PFSK-1 (cell line): ENCODE results near the gene INTS6.

Source experiments
- POLR2AphosphoS5 ChIP-seq: IDR thresholded peaks from 2 replicates; pipeline ENCODE4 v1.6.1; 2012; ENCODE audit warnings: low read depth, mild to moderate bottlenecking, control low read depth, low read length, moderate library complexity
- SIN3A ChIP-seq: IDR thresholded peaks from 2 replicates; pipeline ENCODE4 v1.6.1; 2012; ENCODE audit warnings: mild to moderate bottlenecking, low read length, moderate library complexity, borderline replicate concordance; ENCODE audit not compliant: insufficient read depth
- TAF1 ChIP-seq: IDR thresholded peaks from 2 replicates; pipeline ENCODE4 v1.6.1; 2012; ENCODE audit warnings: low read length, control low read depth, borderline replicate concordance; ENCODE audit not compliant: insufficient read depth
- TF ChIP-seq, protein P1 (sequence below), 2 experiments: IDR thresholded peaks; 2 replicates each; pipeline versions ENCODE4 v1.6.1 to v1.8.0; 2011 to 2012; ENCODE audit warnings: low read depth in 2 of 2, low read length in 2 of 2, control low read depth in 1 of 2, inconsistent platforms in 1 of 2, mild to moderate bottlenecking in 1 of 2, moderate library complexity in 1 of 2; ENCODE audit not compliant: insufficient read depth in 1 of 2

DNA sequence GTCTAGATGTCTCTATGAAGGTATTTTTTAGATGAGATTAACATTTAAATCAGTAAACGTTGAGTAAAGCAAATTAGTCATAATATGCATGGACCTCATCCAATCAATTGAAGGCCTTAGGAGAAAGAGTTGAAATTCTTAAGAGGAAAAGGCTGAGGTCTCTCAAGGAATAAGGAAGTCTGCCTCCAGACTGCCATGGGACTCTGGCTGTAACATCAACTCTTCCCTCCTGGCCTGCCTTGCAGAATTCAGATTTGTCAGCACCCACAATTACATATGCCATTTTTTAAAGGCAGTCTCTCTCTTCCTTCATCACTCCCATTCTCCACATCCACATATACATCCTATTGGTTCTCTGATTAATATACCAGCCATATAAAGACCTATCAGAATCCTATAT, 28.8 kb upstream of the INTS6 start:
- no peak for TF ChIP-seq POLR2AphosphoS5
- TF ChIP-seq TAF1 = no peak
- TF ChIP-seq SIN3A = no peak
- TF ChIP-seq, protein P1, sequence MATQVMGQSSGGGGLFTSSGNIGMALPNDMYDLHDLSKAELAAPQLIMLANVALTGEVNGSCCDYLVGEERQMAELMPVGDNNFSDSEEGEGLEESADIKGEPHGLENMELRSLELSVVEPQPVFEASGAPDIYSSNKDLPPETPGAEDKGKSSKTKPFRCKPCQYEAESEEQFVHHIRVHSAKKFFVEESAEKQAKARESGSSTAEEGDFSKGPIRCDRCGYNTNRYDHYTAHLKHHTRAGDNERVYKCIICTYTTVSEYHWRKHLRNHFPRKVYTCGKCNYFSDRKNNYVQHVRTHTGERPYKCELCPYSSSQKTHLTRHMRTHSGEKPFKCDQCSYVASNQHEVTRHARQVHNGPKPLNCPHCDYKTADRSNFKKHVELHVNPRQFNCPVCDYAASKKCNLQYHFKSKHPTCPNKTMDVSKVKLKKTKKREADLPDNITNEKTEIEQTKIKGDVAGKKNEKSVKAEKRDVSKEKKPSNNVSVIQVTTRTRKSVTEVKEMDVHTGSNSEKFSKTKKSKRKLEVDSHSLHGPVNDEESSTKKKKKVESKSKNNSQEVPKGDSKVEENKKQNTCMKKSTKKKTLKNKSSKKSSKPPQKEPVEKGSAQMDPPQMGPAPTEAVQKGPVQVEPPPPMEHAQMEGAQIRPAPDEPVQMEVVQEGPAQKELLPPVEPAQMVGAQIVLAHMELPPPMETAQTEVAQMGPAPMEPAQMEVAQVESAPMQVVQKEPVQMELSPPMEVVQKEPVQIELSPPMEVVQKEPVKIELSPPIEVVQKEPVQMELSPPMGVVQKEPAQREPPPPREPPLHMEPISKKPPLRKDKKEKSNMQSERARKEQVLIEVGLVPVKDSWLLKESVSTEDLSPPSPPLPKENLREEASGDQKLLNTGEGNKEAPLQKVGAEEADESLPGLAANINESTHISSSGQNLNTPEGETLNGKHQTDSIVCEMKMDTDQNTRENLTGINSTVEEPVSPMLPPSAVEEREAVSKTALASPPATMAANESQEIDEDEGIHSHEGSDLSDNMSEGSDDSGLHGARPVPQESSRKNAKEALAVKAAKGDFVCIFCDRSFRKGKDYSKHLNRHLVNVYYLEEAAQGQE (IDR thresholded peaks at IDR 0.05; ENCODE audit: insufficient read depth in 1 of 2, low read depth in 2 of 2, low read length in 2 of 2) = no peak
